Endothelial cell of umbilical vein (primary cell): ENCODE results near the gene TMEM170A.

Experiments
- EZH2 ChIP-seq: IDR thresholded peaks from 2 replicates; pipeline ENCODE4 v1.6.1; 2012; ENCODE audit warnings: borderline replicate concordance, low read depth, mild to moderate bottlenecking, moderate library complexity, low read length, inconsistent platforms; ENCODE audit not compliant: severe bottlenecking
- JUN ChIP-seq: IDR thresholded peaks from 2 replicates; pipeline ENCODE4 v1.6.1; 2011; ENCODE audit warnings: borderline replicate concordance, low read depth; ENCODE audit not compliant: insufficient read length, insufficient read depth
- MYC ChIP-seq: IDR thresholded peaks from one replicate; pipeline ENCODE4 v1.6.1; 2011; ENCODE audit warnings: mild to moderate bottlenecking, low read depth, low read length
- POLR2A ChIP-seq: IDR thresholded peaks from 2 replicates; pipeline ENCODE4 v1.6.1; 2012; ENCODE audit warnings: low read depth, mild to moderate bottlenecking, control low read depth, low read length
- POLR2AphosphoS5 ChIP-seq: IDR thresholded peaks from 2 replicates; pipeline ENCODE4 v1.6.1; 2012; ENCODE audit warnings: low read depth, mild to moderate bottlenecking, control low read depth, low read length, moderate library complexity; ENCODE audit not compliant: insufficient read depth
- TF ChIP-seq, protein P1 (sequence below), 2 donors: IDR thresholded peaks; 1 replicate in 1 of 2; 2 replicates in 1 of 2; pipeline ENCODE4 v1.5.1; 2011; ENCODE audit warnings: low read length in 2 of 2, mild to moderate bottlenecking in 2 of 2, moderate library complexity in 2 of 2, control low read depth in 1 of 2, inconsistent platforms in 1 of 2, low read depth in 1 of 2; ENCODE audit not compliant: insufficient read depth in 1 of 2; ENCODE audit errors: extremely low read depth in 1 of 2
- TF ChIP-seq, protein P2 (sequence below): IDR thresholded peaks from 2 replicates; pipeline ENCODE4 v1.6.1; 2011; ENCODE audit not compliant: insufficient read depth, insufficient read length

DNA sequence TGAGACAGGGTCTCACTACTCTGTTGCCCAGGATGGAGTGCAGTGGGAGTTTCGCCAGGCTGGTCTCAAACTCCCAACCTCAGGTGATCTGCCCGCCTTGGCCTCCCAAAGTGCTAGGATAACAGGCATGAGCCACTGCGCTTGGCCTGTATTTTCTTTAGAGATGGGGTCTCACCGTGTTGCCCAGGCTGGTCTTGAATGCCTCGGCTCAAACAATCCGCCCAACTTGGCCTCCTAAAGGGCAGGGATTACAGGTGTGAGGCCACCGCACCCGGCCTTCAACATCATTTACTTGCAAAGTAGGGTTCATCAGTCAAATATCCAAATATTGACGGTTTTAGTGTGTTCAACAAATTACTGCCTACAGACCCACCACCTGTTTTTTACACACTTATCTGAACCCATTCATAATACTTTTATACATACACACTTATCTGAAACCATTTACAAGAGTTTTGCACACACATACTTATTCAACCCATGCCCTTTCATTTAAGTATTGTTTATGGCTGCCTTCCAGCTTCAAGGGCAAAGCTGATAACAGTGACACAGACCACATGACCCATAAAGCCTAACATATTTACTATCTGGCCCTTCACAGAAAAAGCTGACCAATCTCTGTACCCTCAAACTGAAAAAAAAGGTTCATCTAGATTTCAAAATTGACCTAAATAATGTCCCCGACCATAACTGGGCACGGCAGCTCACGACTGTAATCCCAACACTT is 11.9 kb downstream of the TMEM170A start:
- TF ChIP-seq EZH2, result no peak
- TF ChIP-seq, protein P1, sequence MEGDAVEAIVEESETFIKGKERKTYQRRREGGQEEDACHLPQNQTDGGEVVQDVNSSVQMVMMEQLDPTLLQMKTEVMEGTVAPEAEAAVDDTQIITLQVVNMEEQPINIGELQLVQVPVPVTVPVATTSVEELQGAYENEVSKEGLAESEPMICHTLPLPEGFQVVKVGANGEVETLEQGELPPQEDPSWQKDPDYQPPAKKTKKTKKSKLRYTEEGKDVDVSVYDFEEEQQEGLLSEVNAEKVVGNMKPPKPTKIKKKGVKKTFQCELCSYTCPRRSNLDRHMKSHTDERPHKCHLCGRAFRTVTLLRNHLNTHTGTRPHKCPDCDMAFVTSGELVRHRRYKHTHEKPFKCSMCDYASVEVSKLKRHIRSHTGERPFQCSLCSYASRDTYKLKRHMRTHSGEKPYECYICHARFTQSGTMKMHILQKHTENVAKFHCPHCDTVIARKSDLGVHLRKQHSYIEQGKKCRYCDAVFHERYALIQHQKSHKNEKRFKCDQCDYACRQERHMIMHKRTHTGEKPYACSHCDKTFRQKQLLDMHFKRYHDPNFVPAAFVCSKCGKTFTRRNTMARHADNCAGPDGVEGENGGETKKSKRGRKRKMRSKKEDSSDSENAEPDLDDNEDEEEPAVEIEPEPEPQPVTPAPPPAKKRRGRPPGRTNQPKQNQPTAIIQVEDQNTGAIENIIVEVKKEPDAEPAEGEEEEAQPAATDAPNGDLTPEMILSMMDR (IDR thresholded peaks at IDR 0.05; ENCODE audit: extremely low read depth in 1 of 2, insufficient read depth in 1 of 2, low read depth in 1 of 2, low read length in 2 of 2), result no peak
- TF ChIP-seq, protein P2, sequence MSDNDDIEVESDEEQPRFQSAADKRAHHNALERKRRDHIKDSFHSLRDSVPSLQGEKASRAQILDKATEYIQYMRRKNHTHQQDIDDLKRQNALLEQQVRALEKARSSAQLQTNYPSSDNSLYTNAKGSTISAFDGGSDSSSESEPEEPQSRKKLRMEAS, result no peak
- TF ChIP-seq POLR2AphosphoS5, result no peak
- no peak for TF ChIP-seq MYC
- TF ChIP-seq JUN, result no peak
- no peak for TF ChIP-seq POLR2A
